Forelimb muscle (tissue), 1 donor: Measurements from ENCODE around the gene NCS1. TPM values are rescaled to one million over a fixed set of nuclear protein-coding genes. Genes with fewer than 3 reads are reported as not detected.
"Not testable (repeated sequence)": the region's sequence is repeated elsewhere in the genome, so short reads cannot be mapped to it uniquely, and the experiment has no call there.

Experiments used
- DNase-seq: peaks from one replicate; pipeline ENCODE4 v3.0.0-alpha.2; 2013; ENCODE audit warnings: low read depth
- polyA plus RNA-seq: library from polyadenylated mRNA; unstranded; fragments of 120-200 nt; gene quantifications from one replicate; pipeline ENCODE4 v1.2.1, GENCODE V29; 2013; ENCODE audit not compliant: insufficient read length

The NCS1 gene
- polyA plus RNA-seq, 1 donor: 54.6 TPM

DNA sequence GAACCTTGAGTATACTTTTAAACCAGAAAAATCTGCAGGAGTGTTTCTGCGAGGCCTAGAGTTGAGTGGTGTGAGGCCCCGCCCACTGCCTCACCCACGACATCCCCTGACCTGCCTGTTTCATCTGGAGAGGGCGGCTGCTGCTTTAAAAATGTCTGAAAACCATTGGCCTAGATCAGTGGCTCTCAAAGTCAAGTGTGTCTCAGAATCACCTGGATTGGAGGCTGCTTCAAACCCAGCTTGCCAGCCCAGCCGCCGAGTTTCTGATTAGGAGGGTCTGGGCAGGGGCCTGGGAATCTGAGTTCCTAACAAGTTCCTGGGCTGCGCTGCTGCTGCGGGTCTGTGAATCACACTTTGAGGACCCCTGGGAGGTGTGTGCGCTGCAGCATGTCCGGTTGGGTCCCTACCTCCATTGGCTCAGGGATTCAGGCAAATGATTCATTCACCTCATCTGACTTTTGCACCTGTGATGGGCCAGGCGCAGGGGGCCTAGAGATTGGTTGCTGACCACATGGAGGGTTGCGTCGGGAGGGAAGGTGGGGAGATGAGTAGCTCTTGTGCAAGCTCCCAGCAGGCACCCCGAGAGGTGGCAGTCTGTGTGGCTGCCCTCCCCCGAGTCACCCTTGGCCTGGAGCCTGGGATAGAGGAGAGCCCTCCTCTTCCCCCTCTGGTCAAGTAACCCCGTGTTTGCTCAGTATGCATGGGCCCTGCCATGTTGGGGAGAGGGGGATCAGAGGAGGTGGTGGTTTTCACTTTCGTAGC, 65.7 kb downstream of the NCS1 start:
- no peak for DNase-seq

DNA sequence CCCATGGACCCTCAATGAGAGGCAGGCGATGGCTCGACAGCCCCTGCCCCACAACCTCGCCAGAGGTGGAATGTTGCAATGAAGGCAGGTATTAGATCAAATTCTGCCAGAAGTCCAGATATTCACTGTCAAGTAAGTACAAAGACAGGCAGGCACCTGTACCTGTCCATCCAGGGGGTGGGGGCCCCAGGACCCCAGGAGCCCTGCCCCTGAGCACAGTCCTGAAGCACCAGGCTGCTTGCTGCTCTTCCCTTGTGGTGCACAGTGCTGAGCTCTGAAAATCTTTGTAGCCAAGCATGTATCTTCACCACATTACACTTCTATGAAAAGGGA, 67.1 kb downstream of the NCS1 start:
- no peak for DNase-seq

DNA sequence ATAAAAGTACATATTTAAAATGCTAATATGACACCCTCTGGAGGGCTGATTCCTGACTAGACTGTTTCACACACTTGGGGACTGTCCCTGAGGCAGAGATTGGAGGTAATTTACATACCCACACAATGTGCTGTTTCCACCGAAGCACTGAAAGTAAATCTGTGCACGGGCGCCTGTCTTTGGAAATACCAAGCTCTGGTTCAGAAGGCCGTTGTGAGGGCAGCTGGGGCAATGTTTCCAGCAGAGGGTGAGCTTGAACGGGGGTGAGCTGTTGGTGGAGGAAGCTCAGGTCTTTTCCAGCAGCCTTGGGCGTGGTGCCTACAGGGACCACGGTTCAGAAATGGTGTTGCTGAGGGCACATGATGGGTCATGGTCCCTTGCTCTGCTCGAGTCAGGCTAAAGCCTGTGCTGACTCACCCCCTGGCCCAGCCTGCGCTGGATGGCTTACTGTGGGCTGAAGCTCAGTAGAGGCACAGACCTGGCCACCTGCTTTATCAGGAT, 67.6 kb downstream of the NCS1 start:
- no peak for DNase-seq

DNA sequence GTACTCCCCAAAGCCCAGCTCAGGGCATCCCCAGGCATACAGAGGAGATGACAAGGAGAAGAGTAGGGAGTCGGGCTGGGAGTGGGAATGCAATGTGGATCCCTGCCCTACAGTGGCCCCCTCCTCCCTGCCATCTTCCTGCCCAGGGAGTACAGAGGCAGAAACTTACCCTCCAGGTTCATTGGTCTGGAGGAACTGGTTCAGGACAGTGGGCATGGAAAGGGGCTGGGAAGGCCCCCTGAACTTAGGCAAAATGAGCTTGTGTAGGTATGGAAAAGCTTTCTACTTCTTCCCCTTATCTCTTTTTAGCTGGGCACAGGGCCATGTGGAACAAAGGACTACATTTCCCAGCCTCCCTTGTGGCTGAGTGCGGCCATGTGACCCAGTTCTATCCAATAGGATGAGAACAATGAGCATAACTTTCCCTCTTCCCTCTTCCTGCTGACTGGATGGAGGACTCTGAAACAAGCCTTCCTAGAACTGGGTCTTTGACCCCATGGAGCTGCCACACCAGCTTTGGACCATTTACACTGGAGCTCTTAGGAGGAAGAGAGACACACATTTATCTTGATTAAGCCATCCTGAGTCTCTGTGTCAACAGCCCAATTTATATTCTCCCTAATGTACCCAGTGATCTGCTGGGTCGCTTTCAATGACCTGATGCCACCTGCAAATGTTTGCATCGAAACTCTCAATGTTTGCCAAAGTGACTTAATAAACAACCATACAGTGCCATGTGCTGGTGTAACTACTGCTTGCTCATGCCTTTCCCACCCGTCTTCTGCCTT, 68.4 kb downstream of the NCS1 start:
- no peak for DNase-seq

DNA sequence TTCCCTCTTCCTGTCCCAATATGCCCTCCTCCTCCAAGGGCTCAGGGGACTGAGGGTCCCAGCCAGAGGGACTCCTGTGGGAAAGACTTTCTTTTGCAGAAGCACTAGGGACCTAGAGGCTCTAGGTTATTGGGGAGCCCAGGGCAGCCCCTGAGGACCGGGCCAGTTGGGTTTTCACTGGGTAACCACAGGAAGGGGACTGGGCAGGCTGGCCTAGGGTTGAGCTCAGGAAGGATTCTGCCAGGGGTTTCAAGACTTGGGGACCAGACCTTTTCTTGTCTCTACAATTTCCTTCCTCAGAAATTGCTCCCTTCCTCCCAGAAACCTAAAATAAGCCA, 69.0 kb downstream of the NCS1 start:
- DNase-seq: no peak

DNA sequence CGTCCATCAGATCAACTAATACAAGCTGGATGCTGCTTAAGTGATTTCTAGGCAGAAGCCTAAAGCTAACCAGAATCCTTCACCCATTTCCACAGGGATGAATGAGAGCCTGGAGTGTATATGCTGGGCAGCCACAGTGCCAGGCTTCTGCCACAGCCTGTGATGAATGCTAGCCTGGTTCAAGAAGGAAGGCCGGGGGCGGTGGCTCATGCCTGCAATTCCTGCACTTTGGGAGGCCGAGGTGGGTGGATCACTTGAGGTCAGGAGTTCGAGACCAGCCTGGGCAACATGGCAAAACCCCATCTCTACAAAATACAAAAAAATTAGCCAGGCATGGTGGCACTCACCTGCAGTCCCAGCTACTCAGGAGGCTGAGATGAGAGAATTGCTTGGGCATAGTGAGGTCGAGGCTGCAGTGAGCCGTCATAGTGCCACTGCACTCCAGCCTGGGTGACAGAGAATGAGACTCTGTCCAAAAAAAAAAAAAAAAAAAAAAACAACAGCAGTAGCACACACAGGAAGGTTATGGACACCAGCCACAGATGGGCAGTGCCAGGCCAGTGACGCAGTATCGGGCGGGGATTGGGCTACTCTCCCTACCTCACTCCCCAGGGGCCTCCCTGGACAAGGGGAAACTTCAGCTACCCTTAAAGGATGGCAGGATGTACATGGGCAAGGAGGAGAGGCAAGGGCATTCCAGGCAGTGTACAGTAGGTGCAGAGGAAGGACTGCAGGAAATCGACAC, 70.2 kb downstream of the NCS1 start:
- no peak for DNase-seq

DNA sequence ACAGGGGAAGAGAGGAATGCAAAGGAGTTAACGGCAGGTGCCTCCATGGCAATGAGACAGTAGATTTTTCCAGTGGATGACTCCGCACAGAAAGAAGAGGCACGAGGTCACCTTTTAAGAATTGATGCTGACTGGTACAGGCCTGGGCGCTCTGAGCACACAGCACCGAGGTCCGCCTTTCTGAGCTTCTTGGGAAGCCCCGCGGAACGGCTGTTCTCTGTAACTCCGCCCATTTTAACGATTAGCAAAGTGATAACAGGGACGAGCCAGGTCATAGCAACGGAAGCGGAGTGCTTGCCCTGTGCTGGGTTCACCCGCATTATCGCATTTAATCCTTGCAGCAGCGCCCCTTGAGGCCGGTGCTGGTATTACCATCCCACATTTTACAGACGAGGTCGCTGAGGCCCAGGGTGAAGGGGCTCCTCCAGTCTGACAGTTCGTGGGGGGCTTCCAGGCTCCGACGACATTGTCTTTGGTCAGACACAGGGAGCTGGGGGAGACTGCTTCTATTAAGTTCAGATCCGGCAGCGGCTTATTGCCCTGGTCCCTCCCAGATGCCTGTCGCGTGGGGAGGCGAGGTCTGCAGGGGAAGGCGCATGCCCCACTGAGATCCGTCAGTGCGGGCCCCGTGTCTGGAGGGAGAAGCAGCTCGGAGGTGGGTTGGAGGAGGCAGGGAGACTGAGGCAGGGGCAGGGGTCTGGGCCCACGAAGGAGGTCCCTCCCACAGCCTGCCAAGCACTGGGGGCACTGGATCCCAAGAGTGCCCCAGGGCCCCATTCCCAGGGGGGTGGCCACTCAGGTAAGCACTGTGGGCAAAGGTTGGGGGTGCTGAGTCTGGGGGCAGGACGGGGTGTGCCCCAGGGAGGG, 71.0 kb downstream of the NCS1 start:
- no peak for DNase-seq

DNA sequence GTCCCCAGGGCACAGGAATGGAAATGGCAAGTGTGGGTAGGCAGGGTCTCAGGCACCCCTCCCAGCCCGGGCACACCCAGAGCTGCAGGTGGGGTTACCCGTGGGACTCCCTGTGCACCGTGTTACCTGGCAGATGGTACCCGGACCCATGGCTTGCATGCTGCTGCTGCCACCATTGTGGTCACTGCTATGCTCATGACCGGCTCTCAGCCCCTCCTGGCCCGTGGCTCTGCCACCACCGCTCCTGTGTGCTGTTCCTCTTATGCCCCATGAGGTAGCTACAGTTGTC, 71.6 kb downstream of the NCS1 start:
- DNase-seq: no peak

DNA sequence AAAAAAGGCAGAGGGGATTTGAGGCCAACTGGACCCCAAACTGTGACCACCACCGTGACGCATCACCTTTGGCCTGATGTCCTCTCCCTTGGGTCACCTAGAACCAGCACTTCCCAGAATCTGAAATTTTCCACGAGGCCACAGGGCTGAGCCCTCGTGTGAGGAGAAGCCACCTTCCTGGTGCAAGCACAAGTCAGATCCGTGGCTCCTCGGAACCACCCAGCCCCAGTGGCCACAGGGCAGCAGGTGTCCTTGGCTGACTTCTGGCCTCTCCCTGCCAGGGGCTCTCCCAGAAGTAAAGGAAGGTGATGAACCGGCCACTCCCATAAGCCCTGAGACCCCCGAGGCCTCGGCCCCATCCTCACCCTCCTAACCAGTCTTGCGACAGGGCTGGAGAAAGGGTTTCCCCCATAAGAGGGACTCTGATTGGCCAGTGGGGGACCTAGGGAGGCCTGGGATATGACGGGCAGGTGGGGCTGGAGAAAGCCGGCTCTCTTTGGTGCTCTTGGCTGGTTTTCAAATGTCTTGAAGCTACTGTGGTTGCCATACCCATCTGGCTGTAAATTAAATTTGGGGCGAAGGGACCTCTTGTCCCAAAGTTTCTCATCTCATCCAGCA, 72.5 kb downstream of the NCS1 start:
- DNase-seq: no peak

DNA sequence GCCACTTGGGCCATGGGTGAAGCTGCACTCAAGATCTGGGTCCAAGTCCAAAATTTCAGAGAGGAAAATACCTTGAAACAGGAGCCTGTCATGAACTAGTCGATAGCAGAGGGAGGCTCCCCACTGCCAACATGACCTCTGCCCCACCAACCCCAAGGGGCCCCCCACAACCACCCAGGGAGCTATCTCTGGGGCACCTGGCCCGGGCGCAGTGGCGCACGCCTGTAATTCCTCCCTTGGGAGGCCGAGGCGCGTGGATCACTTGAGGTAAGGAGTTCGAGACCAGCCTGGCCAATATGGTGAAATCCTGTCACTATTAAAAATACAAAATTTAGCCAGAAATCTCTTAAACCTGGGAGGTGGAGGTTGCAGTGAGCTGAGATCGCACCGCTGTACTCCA, 73.3 kb downstream of the NCS1 start:
- DNase-seq: no peak

DNA sequence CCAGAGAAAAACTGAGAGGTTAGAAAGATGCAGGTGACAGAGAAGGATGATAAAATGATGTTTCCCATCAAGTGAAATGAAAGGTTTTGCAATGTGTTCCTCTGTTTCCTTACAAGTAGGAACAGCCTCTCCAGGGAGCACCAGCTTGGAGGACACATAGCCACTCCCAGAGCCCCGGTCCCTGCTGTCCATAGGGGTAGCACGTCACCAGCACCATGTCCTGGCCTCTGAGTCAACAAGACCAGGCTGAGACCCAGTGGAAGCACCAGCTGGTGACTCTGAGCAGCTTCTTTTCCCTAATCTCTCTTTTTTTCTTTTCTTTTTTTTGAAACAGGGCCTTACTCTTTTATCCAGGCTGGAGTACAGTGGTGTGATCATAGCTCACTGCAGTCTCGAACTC, 73.9 kb downstream of the NCS1 start:
- DNase-seq: no peak

DNA sequence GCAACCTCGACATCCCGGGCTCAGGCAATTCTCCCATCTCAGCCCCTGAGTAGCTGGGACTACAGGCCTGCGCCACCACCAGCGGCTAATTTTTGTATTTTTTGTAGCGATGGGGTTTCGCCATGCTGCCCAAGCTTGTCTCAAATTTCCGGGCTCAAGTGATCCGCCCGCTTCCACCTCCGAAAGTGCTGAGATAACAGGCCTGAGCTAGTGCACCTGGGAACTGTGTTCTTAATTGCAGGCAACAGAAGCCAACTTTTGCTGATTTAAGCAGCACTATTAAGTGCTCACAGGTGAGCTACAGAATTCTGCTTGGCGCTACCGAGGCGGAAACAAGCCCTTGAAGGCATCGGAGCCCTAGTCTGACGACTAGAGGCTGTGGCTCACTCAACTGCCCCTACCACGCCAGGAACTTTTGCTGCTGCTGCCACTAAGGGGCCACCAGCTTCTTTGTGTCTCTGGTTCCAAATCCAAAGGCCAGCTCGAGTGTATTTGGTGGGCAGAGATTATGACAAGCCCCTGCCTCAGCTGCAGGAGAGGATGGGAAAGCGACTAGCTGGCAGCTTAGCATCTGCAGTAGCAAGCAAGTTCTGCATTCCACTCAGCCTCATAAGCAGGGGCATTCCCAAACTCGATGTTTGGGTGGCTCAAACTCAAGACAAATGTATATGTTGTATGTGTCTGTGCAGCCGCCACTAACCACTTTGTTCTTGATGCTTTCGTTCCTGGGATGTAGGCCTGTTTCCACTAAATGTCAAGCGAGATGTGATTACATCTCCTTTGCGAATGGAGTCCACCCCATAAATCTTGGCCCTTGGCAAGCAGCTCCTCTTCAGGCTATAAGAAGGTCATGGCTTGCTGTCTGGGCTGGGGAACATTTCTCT, 82.8 kb downstream of the NCS1 start:
- DNase-seq: no peak

DNA sequence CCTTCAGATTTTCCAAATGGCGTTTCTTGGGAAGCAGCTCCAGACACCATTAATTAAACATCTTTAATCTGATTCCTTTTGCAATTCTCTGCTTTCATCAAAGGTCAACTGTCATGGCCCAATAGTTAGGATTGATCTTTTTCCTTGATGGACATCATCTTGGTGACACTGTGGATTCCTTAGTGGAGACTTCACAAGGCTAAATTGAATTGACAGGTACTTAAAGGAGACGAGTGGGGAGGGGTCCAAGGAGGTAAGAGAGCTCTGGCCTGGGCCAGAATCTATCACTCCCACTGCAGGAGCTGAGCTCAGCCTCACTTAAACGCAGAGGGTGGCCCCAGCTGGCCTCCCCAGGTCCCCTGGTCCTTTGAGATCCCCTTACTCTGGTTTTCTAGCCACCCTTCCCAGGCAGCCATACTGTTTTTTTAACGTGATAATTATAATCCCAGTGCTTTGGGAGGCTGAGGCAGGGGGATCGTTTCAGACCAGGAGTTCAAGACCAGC, 83.5 kb downstream of the NCS1 start:
- no peak for DNase-seq

DNA sequence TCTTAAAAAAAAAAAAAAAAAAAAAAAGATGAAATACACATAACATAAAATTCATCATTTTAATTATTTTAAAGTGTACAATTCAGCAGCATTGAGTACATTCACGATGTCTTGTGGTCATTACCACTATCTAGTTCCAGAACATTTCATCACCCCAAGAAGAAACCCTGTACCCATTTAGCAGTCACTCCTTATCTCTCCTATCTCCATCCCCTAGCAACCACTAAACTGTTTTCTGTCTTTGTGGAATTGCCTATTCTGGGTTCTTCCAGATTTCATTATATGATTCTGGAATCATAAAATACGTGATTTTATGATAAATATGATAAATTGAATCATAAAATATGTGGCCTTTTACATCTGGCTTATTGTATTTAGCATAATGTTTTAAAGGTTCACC, 84.4 kb downstream of the NCS1 start:
- DNase-seq: no peak

DNA sequence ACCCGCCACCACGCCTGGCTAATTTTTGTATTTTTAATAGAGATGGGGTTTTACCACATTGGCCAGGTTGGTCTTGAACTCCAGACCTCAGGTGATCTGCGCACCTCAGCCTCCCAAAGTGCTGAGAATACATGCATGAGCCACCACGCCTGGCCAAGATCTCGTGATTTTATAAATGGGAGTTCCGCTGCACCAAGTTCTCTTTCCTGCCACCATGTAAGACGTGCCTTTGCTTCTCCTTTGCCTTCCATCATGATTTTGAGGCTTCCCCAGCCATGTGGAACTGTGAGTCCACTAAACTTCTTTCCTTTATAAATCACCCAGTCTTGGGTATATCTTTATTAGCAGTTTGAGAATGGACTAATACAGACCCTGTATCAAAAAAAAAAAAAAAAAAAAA, 85.9 kb downstream of the NCS1 start:
- not testable (repeated sequence) for DNase-seq

DNA sequence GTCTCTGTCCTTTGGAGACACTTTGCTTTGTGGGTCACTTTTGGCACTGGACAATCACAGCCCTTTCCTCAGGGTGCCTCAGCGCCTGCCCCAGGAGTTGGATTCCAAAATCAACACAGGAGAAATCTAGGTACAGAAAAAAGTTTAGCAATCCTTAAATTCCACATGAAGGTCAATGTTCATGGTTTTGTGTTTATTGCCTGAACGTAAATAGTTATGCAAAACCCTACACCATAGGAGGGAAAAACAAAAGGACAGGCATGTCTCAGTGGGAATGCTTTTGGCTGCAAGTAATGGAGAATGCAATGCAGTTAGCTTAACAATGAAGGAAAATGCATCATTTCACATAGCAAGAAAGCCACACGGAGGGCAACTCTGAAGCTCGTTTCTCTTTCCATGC, 86.8 kb downstream of the NCS1 start:
- no peak for DNase-seq

DNA sequence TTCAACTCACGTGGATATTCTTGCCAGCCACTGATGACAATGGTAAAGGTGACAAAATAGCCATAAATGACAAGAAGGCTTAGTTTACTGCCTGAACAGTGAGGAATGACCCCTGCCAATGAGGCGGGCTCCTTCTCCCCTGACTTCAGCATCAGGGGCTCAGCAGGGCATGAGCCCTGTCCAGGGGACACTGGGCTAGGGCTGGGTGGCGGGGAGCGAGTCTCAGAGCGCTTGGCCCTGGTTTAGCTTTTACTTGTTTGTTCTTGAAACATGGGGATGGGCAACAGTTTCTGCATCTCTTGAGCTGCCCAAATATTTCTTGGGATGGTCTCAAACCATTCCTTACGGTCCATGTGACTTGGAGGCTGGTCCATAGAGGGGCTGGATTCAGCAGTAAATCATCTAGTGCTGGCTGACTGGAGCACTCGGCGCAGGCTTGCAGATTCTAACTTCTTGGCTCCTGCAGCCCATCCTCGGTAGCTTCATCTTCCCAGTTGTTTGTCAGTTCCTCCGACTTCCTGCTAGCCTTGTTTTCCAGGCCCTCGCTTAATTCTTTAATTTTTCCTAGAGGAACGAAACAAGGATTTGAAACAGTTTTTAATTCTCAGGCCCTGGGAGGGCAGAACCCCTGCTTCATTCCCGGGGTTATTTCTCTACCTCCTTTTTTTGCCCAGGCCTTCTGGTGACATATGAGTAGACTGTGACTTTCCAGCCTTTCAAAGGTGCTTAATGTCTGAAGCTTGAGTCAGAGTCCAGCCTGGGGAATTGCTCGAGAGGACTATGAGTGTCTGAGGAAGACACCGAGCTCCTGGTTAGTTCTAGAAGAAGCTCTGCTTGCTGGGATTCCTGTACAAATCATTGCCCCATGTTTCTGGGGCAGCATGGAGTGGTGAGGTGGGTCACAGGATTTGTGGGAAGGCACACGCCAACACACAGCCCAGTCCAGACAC, 88.9 kb downstream of the NCS1 start:
- no peak for DNase-seq

DNA sequence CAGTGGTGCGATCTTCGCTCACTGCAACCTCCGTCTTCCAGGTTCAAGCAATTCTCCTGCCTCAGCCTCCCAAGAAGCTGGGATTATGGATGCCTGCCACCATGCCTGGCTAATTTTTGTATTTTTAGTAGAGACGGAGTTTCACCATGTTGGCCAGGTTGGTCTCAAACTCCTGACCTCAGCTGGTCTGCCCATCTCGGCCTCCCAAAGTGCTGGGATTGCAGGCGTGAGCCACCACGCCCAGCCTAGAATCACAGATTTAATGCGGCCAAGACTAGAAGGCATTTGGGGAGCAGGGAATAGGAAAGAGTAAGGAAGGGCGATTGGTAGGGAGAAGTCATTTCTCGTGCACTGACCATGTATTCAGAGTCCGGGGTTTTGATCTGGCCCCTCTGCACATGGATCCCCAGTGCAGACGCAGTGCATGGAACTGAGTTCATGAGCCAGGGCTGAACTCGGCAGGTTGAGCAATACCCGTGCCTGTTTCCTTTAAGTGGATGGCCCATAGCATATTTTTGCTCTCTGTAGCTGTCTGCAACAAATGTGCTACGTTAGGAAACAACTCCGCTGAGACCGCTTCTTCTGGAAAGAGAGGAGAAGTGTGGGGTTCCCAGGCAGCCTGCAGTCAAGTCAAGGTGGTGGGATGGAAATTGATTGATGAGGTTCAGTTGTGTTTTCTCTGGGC, 90.0 kb downstream of the NCS1 start:
- DNase-seq: no peak

DNA sequence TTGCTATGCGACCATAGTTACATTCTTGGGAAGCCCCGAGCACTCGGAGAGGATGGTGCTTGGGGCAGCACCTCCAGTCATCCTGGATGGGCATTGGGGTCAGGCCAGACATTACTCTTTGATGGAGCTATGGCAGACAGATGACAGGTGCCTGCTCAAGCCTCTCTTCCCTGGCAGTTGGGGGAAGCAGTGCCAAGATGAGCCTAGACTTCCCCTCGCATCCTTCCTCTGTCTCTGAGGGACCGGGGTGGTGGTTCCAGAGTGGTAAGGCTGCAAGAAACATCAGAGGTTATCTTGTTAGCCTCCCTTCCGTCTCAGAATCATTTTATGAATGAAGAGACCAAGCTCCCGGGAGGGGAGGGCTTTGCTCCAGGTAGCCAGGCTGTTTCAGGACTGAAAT, 90.6 kb downstream of the NCS1 start:
- no peak for DNase-seq
